Tibial nerve (tissue), 3 donors: Measurements from ENCODE around the gene IPO9.

Experiments used
- POLR2A ChIP-seq, 2 donors: fragments of 450-650 bp; IDR thresholded peaks; one replicate each; pipeline ENCODE4 v1.6.1; 2017; ENCODE audit warnings: antibody characterized with exemption in 2 of 2, mild to moderate bottlenecking in 2 of 2, moderate library complexity in 2 of 2
- TF ChIP-seq, protein P1 (sequence below), 5 experiments: fragments of 200-600 bp in 3 of 5; fragments of 450-650 bp in 2 of 5; sonication (generic) in 3 of 5; IDR thresholded peaks; one replicate each; pipeline ENCODE4 v1.5.1; 2016 to 2019; ENCODE audit warnings: antibody characterized with exemption in 5 of 5, mild to moderate bottlenecking in 3 of 5, moderate library complexity in 2 of 5

DNA sequence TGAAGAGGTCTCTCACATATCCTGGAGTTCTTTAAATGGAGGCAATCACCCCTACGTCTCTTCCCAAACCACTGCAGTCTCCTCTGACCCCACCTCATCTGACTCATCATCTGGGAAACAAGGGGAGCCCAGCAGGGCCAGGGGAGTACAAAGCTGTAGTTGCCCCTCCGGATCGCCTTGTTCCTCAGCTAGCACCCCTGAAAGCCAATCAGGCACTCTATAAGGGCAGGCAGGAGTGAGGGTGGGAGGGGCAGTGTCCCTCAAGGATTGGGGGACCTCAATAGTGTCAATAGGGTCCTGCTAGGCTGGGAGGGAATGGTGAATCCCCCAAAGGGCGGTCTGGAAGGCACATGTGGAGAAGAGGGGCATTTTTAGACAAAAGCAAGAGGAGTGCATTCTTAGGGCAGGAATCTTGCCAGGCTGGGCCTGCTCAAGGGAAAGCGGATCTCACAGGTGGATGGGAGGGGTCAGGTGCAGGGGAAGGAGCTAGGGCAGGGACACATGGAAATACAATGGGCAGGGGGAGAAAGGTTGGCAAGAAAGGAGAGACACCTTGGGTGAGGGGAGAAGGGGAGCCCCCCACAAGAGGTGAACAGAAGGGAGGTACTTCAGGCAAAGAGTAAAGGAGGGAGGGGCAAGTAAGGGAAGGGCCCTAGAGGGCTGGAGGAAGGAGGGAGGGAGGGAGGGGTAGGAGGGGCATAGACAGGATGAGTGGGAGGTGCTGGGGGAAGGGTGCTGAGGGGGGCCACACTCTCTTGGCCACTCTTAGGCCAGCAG lies 65.6 kb downstream of the IPO9 start:
- TF ChIP-seq, protein P1, sequence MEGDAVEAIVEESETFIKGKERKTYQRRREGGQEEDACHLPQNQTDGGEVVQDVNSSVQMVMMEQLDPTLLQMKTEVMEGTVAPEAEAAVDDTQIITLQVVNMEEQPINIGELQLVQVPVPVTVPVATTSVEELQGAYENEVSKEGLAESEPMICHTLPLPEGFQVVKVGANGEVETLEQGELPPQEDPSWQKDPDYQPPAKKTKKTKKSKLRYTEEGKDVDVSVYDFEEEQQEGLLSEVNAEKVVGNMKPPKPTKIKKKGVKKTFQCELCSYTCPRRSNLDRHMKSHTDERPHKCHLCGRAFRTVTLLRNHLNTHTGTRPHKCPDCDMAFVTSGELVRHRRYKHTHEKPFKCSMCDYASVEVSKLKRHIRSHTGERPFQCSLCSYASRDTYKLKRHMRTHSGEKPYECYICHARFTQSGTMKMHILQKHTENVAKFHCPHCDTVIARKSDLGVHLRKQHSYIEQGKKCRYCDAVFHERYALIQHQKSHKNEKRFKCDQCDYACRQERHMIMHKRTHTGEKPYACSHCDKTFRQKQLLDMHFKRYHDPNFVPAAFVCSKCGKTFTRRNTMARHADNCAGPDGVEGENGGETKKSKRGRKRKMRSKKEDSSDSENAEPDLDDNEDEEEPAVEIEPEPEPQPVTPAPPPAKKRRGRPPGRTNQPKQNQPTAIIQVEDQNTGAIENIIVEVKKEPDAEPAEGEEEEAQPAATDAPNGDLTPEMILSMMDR (IDR thresholded peaks at IDR 0.05): no peak
- no peak for TF ChIP-seq POLR2A (IDR thresholded peaks at IDR 0.05)
